Activated naive CD8-positive, alpha-beta T cell treated with anti-CD3 and anti-CD28 coated beads for 36 hours (primary cell): ENCODE measurements around the gene FSD2. TPM values are rescaled to one million over a fixed set of nuclear protein-coding genes. Genes with fewer than 3 reads are reported as not detected.

Experiments
- DNase-seq: peaks from one replicate; pipeline ENCODE4 v3.0.0; 2021
- H3K27ac Mint-ChIP-seq: one replicate; pipeline ENCODE4 v1.8.0; 2022; ENCODE audit warnings: mild to moderate bottlenecking, moderate library complexity, mixed read lengths
- H3K27me3 Mint-ChIP-seq: one replicate; pipeline ENCODE4 v1.8.0; 2022; ENCODE audit warnings: mild to moderate bottlenecking, mixed read lengths
- H3K36me3 Mint-ChIP-seq: one replicate; pipeline ENCODE4 v1.8.0; 2021; ENCODE audit warnings: mild to moderate bottlenecking, mixed read lengths
- H3K4me1 Mint-ChIP-seq: one replicate; pipeline ENCODE4 v1.8.0; 2021; ENCODE audit warnings: mixed read lengths
- H3K4me3 Mint-ChIP-seq: one replicate; pipeline ENCODE4 v1.8.0; 2022; ENCODE audit warnings: mild to moderate bottlenecking, moderate library complexity, mixed read lengths
- H3K9me3 Mint-ChIP-seq: one replicate; pipeline ENCODE4 v1.8.0; 2022; ENCODE audit warnings: mixed read lengths
- total RNA-seq, 2 experiments: library from RNA; stranded (reverse); gene quantifications; one replicate each; pipeline ENCODE4 v1.2.3, GENCODE V29; 2021

Gene FSD2
- total RNA-seq, 2 experiments from 2014 or later = not detected

DNA sequence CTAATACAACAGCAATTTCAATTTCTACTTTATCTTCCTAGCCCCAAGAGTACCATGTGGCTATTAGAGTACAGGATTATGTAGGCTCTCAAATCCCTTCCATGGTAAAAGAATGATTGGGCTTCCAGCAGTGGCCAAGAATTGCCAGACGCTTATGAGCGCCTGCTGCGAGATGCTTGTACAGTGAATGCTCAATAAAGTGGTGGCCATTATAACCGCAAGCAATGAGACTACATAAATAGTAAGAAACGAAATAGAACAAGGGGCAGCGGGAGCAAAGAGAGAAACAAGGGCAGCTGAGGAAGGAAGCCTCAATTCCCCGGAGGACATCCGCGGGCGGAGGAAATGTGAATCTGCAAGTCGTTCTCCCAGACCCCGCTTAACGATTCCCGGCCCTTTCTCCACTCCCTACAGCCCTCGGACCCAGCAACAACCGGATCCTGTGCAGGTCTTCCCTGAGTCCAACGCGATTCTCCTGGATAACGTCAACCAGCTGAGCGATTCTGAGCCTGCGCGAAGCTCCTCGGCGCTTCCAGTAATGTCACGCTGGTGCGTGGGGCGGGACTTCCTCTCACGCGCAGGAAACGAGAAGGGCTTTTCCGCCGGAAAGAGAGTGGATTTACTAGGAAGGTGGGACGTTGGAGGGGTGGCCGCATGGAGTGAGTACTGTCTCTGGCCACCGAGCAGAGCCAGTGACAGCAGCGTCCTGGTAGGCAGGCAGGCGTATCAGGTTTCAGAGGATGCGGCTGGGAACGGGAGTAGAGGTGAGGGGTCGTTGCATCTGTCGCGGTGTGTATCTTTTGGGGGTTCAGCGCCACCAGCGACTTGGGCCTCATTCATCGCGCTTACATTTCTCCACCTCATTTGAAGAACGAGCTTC, 55.7 kb downstream of the FSD2 start:
- Mint-ChIP-seq H3K36me3 (peaks cover 38% of the 10 kb centered on the region), H3K4me3 (peak overlapping the region; percentile 89), H3K27ac (peak overlapping the region; percentile 96), H3K4me1 (peaks cover 33% of the 10 kb centered on the region), H3K9me3 (no peaks in the 10 kb centered on the region), H3K27me3 (no peaks in the 10 kb centered on the region)
- DNase-seq = peak; percentile 85

DNA sequence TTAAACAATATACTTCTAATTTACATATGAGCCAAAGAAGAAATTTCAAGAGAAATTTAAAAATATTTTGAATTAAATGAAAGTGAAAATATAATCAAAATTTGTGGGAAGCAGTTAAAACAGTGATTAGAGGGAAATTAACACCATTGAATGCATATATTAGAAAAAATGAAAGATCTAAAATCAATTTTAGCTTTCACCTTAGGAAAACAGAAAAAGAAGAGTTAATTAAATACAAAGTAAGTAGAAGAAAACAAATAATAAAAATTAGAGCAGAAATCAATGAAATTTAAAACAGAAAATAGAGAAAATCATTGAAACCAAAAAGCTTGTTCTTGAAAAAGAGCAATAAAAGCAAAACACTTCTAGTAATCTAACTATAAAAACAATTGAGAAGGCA, 57.6 kb downstream of the FSD2 start:
- no peak for DNase-seq
- Mint-ChIP-seq H3K27ac (no peak overlapping the region), H3K27me3 (no peaks in the 10 kb centered on the region), H3K36me3 (peaks cover 25% of the 10 kb centered on the region), H3K9me3 (no peaks in the 10 kb centered on the region), H3K4me1 (peaks cover 22% of the 10 kb centered on the region), H3K4me3 (no peak overlapping the region)

DNA sequence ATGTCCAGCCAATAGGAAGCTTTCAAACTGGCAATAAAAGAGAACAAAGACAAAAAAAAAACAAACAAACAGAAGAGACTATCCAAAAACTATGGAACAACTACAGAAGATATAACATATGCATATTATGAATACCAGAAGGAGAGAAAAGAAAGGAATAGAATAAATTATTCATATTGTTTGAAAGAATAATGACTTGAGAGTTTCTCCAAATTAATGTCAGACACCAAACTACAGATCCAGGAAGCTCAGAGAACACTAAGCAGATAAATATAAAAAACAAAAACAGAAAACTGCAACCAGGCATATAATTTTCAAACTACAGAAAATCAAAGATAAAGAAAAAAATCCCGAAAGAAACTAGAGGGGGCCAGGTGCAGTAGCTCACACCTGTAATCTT, 62.1 kb downstream of the FSD2 start:
- no peak overlapping the region for H3K27ac Mint-ChIP-seq
- H3K9me3 Mint-ChIP-seq = no peaks in the 10 kb centered on the region
- no peak for DNase-seq
- H3K4me1 Mint-ChIP-seq = peaks cover 5% of the 10 kb centered on the region
- no peak overlapping the region for H3K4me3 Mint-ChIP-seq
- H3K36me3 Mint-ChIP-seq = no peaks in the 10 kb centered on the region
- no peaks in the 10 kb centered on the region for H3K27me3 Mint-ChIP-seq

DNA sequence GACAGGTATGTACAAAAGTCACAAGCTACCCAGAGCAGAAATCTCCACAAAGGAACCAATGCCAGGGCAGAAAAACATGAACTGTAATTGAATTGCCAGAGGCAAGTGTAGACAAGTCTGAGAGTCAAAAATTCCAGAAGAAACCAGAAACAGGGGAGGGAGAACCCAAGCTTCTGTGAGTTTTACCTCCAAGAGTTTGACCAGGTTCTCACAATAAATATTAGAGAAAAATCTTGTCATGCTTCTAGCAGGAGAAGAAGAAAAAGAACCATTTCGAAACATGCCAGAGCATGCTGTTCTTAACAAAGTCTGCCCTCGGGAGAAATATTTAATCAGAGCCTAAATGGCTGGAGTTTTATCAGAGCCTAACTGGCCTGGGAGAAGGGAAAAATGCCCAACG, 63.7 kb downstream of the FSD2 start:
- peaks cover 4% of the 10 kb centered on the region for H3K4me1 Mint-ChIP-seq
- no peaks in the 10 kb centered on the region for H3K27me3 Mint-ChIP-seq
- no peak overlapping the region for H3K4me3 Mint-ChIP-seq
- DNase-seq = no peak
- H3K36me3 Mint-ChIP-seq = peaks cover 2% of the 10 kb centered on the region
- no peak overlapping the region for H3K27ac Mint-ChIP-seq
- no peaks in the 10 kb centered on the region for H3K9me3 Mint-ChIP-seq

DNA sequence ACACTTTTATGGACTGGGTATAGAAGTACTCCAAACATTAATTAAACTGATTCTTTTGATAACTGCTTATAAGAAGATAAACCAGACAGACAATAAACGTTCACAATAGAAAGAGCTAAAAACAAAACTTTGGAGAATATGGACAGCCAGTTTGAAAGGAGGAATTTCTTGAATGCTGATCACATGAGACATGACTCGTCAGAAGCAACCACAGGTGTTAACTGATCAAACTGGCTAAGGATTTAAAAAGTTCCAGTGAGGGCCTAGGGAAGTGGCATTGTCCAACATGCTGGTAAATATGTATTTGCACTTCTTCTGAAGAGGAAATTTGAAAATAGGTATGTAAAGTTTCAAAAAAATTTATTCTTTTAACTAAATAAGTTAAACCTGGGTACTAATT, 66.8 kb downstream of the FSD2 start:
- Mint-ChIP-seq H3K27ac (no peak overlapping the region), H3K27me3 (no peaks in the 10 kb centered on the region), H3K4me1 (peaks cover 2% of the 10 kb centered on the region), H3K9me3 (no peaks in the 10 kb centered on the region), H3K4me3 (no peak overlapping the region), H3K36me3 (peaks cover 2% of the 10 kb centered on the region)
- DNase-seq = no peak

DNA sequence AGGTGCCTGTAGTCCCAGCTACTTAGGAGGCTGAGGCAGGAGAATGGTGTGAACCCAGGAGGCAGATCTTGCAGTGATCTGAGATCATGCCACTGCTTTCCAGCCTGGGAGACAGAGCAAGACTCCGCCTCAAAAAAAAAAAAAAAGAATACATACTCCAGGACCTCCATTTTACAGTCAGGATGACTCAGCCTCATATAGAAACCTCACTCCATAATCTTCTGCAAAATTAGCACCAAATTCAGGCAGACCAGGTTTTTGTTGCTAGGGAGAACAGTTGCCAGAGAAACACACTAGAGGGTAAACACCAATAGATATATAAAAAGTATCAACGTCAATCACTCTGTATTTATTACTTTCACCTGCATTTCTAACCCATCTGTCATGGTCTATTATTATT, 67.9 kb downstream of the FSD2 start:
- Mint-ChIP-seq H3K4me1 (peaks cover 2% of the 10 kb centered on the region), H3K27ac (no peak overlapping the region), H3K36me3 (peaks cover 2% of the 10 kb centered on the region), H3K4me3 (no peak overlapping the region), H3K9me3 (no peaks in the 10 kb centered on the region), H3K27me3 (no peaks in the 10 kb centered on the region)
- no peak for DNase-seq

DNA sequence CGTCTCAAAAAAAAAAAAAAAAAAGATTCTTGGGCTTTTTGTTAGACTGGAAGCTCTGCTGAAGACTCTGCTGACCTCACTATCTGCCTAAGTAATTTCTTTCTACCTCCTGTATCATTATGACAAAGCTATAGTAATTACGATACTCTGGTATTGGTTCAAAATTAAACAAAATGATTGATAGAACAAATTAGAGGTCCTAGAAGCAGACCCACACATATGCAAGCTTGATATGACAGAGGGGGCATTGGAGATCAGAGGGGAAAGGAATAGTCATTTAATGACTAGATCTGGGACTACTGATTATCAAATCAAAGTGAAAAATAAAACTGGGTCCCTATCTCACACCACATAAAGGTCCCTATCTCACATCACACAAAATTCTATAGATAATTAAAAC, 74.3 kb downstream of the FSD2 start:
- H3K27me3 Mint-ChIP-seq = no peaks in the 10 kb centered on the region
- no peak for DNase-seq
- no peak overlapping the region for H3K4me3 Mint-ChIP-seq
- no peak overlapping the region for H3K27ac Mint-ChIP-seq
- no peaks in the 10 kb centered on the region for H3K9me3 Mint-ChIP-seq
- no peaks in the 10 kb centered on the region for H3K4me1 Mint-ChIP-seq
- peaks cover 15% of the 10 kb centered on the region for H3K36me3 Mint-ChIP-seq

DNA sequence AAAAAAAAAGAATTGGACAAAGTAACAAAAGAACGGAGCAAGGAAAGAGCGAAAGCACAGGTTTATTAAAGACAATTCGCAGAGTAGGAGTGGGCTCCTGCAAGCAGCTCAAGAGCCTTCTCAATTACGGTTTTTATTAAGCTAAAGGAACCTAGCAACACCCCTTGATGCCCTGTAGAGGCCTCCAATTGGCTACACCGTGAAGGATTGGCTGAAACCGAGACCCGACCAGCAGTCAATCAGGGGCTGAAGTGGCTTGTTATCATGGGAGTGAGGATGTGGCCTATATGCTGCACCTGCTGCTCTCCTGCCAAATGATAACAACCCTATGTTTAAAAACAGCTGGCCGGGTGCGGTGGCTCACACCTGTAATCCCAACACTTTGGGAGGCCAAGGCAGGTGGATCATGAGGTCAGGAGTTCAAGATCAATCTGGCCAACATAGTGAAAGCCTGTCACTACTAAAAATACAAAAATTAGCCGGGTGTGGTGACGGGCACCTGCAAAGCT, 75.8 kb downstream of the FSD2 start:
- no peak for DNase-seq
- Mint-ChIP-seq H3K4me3 (no peak overlapping the region), H3K4me1 (no peaks in the 10 kb centered on the region), H3K27ac (no peak overlapping the region), H3K36me3 (peaks cover 15% of the 10 kb centered on the region), H3K27me3 (no peaks in the 10 kb centered on the region), H3K9me3 (no peaks in the 10 kb centered on the region)

DNA sequence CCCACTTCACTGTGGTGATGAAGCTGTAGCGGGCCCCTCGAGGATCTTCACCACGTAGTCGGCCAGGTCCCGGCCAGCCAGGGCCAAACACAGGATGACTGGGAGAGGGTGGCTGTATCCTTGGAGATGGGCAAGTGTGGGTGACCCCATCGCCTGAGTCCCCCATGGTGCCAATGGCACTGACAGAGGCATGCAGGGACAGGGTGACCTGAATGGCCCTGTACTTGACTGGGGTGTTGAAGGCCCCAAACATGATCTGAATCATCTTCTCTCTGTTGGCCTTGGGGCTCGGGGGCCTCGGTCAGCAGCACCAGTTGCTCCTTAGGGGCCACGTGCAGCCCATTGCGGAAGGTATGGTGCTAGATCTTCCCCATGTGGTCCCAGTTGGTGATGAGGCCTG, 79.1 kb downstream of the FSD2 start:
- no peaks in the 10 kb centered on the region for H3K4me1 Mint-ChIP-seq
- no peaks in the 10 kb centered on the region for H3K27me3 Mint-ChIP-seq
- H3K36me3 Mint-ChIP-seq = peaks cover 15% of the 10 kb centered on the region

DNA sequence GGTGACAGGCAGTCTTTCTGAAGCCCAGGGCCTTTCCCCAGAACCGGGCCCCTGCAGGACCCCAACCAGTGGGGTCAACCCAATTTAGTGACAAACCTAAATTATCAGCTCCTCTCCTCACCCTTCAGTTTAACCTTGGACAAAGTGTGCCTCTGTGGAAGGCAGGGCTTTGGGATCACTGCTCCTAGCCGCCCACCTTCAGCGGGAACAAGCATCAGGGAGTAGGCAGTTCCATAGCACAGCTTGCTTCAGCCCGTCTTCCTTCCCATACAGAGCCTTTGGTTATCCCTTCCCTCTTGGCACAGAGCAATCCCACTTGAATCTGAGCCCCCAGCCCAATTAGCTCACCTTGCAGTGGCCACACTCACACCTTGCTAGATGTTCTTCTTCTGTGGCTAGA, 90.9 kb downstream of the FSD2 start:
- Mint-ChIP-seq H3K36me3 (no peaks in the 10 kb centered on the region), H3K9me3 (peaks cover 10% of the 10 kb centered on the region)

More for the DNA sequence above, 79.1 kb downstream of the FSD2 start:
- no peak for DNase-seq
- Mint-ChIP-seq H3K4me3 (no peak overlapping the region), H3K27ac (no peak overlapping the region), H3K9me3 (no peaks in the 10 kb centered on the region)

DNA sequence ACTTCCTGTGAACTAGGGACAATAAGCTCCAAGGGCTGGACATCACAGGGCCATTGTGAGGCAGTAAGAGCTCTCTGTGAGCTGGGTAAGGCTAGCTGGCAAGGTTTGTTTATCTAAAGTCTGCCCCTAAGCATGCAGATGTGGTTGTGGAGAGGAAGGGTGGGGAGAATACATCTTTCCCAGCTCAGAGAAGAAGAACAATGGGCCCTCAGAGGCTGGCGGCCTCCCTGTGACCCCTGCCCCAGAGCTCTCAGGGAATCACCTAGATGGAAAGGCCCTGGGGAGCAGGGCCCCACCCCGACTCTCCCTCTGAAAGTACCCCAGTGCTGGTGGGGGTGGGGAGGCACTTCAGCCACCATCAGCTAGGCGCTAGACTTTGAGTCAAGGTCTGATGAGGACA, 91.9 kb downstream of the FSD2 start:
- Mint-ChIP-seq H3K27me3 (peaks cover 27% of the 10 kb centered on the region), H3K4me1 (no peaks in the 10 kb centered on the region), H3K36me3 (no peaks in the 10 kb centered on the region), H3K4me3 (no peak overlapping the region), H3K9me3 (peaks cover 10% of the 10 kb centered on the region), H3K27ac (no peak overlapping the region)
- DNase-seq = no peak

More for the DNA sequence above, 90.9 kb downstream of the FSD2 start:
- Mint-ChIP-seq H3K27me3 (peaks cover 29% of the 10 kb centered on the region), H3K4me1 (no peaks in the 10 kb centered on the region), H3K4me3 (no peak overlapping the region), H3K27ac (no peak overlapping the region)
- no peak for DNase-seq

DNA sequence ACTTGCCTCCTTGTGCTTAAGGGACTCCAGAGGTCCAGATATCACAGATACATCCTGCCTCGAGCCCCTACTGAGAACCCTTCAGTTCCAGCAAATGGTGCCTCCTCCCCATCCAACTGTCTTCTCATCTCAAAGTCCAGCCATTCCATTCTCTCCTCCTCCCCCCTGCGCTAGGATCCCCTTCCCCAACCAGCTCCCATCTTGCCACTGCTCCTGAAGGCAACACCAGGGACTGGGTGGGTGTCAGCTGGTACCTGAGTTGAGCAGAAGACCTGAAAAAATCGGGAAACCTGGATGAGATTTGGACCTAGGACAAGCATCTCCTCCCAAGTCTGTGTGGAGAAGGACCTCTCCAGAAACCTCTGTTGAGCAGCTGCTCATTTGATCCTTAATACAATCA, 93.8 kb downstream of the FSD2 start:
- H3K27me3 Mint-ChIP-seq = peaks cover 25% of the 10 kb centered on the region
- peaks cover 4% of the 10 kb centered on the region for H3K9me3 Mint-ChIP-seq
- no peaks in the 10 kb centered on the region for H3K4me1 Mint-ChIP-seq
- no peak for DNase-seq
- H3K27ac Mint-ChIP-seq = no peak overlapping the region
- no peak overlapping the region for H3K4me3 Mint-ChIP-seq
- H3K36me3 Mint-ChIP-seq = no peaks in the 10 kb centered on the region

DNA sequence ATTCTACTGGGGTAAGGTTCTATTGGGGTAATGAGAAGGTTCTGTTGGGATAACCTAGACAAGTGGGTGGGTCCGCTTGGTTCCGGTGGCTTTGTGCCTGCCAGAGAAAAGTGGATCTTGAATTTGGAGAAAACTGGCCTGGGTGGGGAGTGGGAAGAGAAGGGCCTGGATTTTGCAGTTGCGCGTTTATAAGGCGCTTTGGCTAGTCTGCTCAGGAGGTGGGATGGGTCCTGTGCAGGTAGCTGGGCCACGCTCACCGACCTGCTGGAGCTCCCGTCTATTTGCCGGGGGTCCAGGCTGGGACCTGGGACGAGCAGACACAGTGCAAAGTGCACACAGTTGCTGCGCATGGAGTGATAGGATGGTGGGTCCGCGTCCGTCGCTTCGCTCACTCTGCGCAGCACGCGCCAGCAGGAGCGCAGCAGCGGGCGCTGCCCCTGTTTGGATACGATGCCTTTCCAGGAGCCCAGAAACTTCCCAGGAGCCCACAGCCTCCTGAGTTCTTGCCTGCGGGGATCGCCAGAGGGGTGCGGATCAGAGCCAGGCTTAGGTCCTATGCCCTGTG, 94.9 kb downstream of the FSD2 start:
- no peak overlapping the region for H3K27ac Mint-ChIP-seq
- peaks cover 25% of the 10 kb centered on the region for H3K27me3 Mint-ChIP-seq
- no peaks in the 10 kb centered on the region for H3K4me1 Mint-ChIP-seq
- no peaks in the 10 kb centered on the region for H3K9me3 Mint-ChIP-seq
- no peaks in the 10 kb centered on the region for H3K36me3 Mint-ChIP-seq
- H3K4me3 Mint-ChIP-seq = no peak overlapping the region
- no peak for DNase-seq

DNA sequence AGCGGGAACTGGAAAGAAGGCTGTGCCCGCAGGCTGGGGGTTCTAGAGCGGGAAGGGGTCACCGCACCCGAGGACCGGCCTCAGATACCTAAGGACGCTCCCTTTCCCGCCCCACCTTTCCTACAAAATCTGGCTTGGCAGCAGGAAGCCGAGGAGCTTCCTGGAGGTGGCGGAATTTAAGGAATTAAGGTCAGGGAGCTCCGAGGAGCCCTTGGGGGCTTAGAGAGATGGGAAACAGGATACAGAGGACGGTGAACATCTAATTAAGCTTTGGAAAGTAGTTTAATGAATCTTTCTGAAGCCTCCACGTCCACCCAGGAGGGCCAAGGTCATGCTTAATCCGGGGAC, 95.7 kb downstream of the FSD2 start:
- no peaks in the 10 kb centered on the region for H3K36me3 Mint-ChIP-seq
- peak overlapping the region; percentile 38 for H3K4me3 Mint-ChIP-seq
- DNase-seq = no peak
- no peak overlapping the region for H3K27ac Mint-ChIP-seq
- peaks cover 25% of the 10 kb centered on the region for H3K27me3 Mint-ChIP-seq
- no peaks in the 10 kb centered on the region for H3K4me1 Mint-ChIP-seq
- H3K9me3 Mint-ChIP-seq = no peaks in the 10 kb centered on the region

DNA sequence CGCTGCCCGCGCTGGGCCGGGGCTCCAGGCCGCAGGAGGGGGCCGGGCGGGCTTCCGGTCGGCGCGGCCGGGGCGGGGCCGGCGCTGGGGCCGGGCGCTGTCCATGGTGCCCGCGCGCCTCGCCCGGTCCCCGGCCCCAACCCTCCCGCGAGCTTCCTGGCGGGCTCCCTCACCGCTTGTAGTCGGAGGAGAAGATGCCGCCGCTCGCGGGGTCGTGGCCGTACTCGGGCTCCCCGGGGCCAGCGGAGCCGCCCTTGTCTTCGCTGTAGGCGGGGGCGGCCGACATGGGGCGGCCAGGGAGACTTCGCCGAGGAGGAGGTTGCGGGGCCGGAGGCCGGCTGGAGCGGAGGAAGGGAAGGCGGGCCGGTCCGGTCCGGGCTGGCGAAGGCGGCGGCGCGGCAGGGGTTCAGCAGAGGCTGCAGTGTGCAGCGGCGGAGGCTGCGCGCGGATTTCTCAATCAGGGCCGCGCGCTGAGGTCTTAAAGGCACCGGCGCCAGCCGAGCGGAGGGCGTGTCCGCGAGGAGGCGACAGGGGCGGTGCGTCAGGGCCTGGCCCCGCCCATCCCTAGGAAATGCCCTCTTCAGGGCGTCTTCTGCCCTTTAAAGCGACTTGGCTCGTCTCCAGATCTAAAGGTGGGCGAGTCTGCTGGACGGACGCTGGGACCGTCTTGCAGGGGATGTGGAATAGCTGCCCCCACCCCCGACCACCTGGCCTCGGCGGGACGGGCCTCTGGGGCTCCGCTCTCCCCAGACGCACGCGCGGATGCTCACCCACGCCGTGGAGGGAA, 96.3 kb downstream of the FSD2 start, which contains the start of gene AP3B2:
TSS of gene AP3B2 (minus strand) at position 455 of the 787 bp plus-strand sequence. CDS start at position 286, 169 bp downstream.
- Mint-ChIP-seq H3K27ac (no peak within 1 kb of the TSS), H3K9me3 (no peaks in the 10 kb centered on the region), H3K36me3 (no peaks in the 10 kb centered on the region), H3K27me3 (peaks cover 25% of the 10 kb centered on the region), H3K4me1 (no peaks in the 10 kb centered on the region), H3K4me3 (peak within 1 kb of the TSS; percentile 57)
- DNase-seq = peak; percentile 82
